B cell (primary cell): ENCODE data around the gene LMBRD1. TPM values are rescaled to one million over a fixed set of nuclear protein-coding genes. Genes with fewer than 3 reads are reported as not detected.

Experiments
- ATAC-seq: fragments of 200-7000 bp; cut with Tn5 transposase; one replicate; pipeline ENCODE4 v1.10.0; 2021; ENCODE audit warnings: low read depth, mild to moderate bottlenecking, moderate number of reproducible peaks, moderate library complexity
- CTCF ChIA-PET: fragments of 350-600 bp; sonication (Branson Sonifier 250); formaldehyde crosslinking; loops from one replicate; lab custom pipeline; 2021; ENCODE audit warnings: antibody characterized with exemption, inconsistent platforms; lab: Charles Lee
- POLR2A ChIA-PET: fragments of 350-600 bp; sonication (Branson Sonifier 250); formaldehyde crosslinking; loops from one replicate; lab custom pipeline; 2021; ENCODE audit warnings: antibody characterized with exemption; lab: Charles Lee
- DNase-seq: peaks from one replicate; pipeline ENCODE4 v3.0.0; 2013
- H2AFZ ChIP-seq: 2 replicates; pipeline ENCODE4 v1.6.1; 2012; ENCODE audit warnings: mild to moderate bottlenecking, low read depth, low read length; ENCODE audit not compliant: insufficient read depth, poor library complexity, severe bottlenecking
- H3K27ac ChIP-seq, 2 donors: 1 replicate in 1 of 2; 2 replicates in 1 of 2; pipeline ENCODE4 v1.5.1; 2012 to 2013; ENCODE audit warnings: low read length in 2 of 2, mild to moderate bottlenecking in 2 of 2, moderate library complexity in 1 of 2
- H3K27me3 ChIP-seq, 4 experiments: fragments of 200-600 bp in 1 of 4; sonication (generic) in 1 of 4; replicated peaks in 1 of 4; 1 replicate in 2 of 4; 2 replicates in 2 of 4; pipeline versions ENCODE4 v1.6.1 to v1.7.0; 2013 to 2016; ENCODE audit warnings: low read length in 3 of 4, mild to moderate bottlenecking in 2 of 4, mixed read lengths in 1 of 4, moderate library complexity in 1 of 4; ENCODE audit not compliant: insufficient read depth in 4 of 4, control insufficient read depth in 3 of 4; ENCODE audit errors: control extremely low read depth in 1 of 4
- H3K36me3 ChIP-seq, 2 experiments: replicated peaks in 1 of 2; 1 replicate in 1 of 2; 2 replicates in 1 of 2; pipeline versions ENCODE4 v1.6.1 to v1.7.1; 2013; ENCODE audit warnings: low read length in 1 of 2; ENCODE audit not compliant: insufficient read depth in 2 of 2, control insufficient read depth in 1 of 2; ENCODE audit errors: control extremely low read depth in 1 of 2, extremely low read depth in 1 of 2
- H3K4me1 ChIP-seq, 2 donors: fragments of 200-600 bp in 1 of 2; sonication (generic) in 1 of 2; 1 replicate in 1 of 2; 2 replicates in 1 of 2; pipeline versions ENCODE4 v1.5.1 to v1.6.1; 2013 to 2017; ENCODE audit warnings: low read length in 2 of 2; ENCODE audit not compliant: control insufficient read depth in 2 of 2, insufficient read depth in 2 of 2
- H3K4me2 ChIP-seq: replicated peaks from 2 replicates; pipeline ENCODE3; 2012; ENCODE audit warnings: mild to moderate bottlenecking, low read depth, low read length; ENCODE audit not compliant: poor library complexity, severe bottlenecking
- H3K4me3 ChIP-seq, 5 experiments: fragments of 200-600 bp in 1 of 5; sonication (generic) in 1 of 5; 1 replicate in 3 of 5; 2 replicates in 2 of 5; pipeline versions ENCODE4 v1.5.1 to v1.7.0; 2011 to 2016; ENCODE audit warnings: low read length in 4 of 5, mild to moderate bottlenecking in 4 of 5, low read depth in 2 of 5, control low read depth in 1 of 5, moderate library complexity in 1 of 5; ENCODE audit not compliant: insufficient read depth in 1 of 5; ENCODE audit errors: control extremely low read depth in 1 of 5, extremely low read depth in 1 of 5
- H3K79me2 ChIP-seq: fragments of 200-600 bp; sonication (generic); one replicate; pipeline ENCODE4 v1.6.0; 2016; ENCODE audit warnings: low read length; ENCODE audit not compliant: control insufficient read depth, insufficient read depth
- H3K9ac ChIP-seq: fragments of 200-600 bp; sonication (generic); 2 replicates; pipeline ENCODE4 v1.6.1; 2017; ENCODE audit warnings: mild to moderate bottlenecking, low read length, moderate library complexity
- H3K9me3 ChIP-seq, 3 donors: one replicate each; pipeline versions ENCODE4 v1.6.1 to v1.7.1; 2013; ENCODE audit warnings: low read length in 2 of 3; ENCODE audit not compliant: control insufficient read depth in 2 of 3, insufficient read depth in 1 of 3; ENCODE audit errors: control extremely low read depth in 1 of 3
- H4K20me1 ChIP-seq: 2 replicates; pipeline ENCODE4 v1.6.0; 2012; ENCODE audit warnings: mild to moderate bottlenecking, low read length; ENCODE audit not compliant: insufficient read depth, control insufficient read depth, poor library complexity, severe bottlenecking
- H3K27ac Mint-ChIP-seq: one replicate; pipeline ENCODE4 v1.8.0; 2021; ENCODE audit warnings: mixed read lengths
- H3K27me3 Mint-ChIP-seq: one replicate; pipeline ENCODE4 v1.8.0; 2021; ENCODE audit warnings: mixed read lengths
- H3K4me1 Mint-ChIP-seq: one replicate; pipeline ENCODE4 v1.8.0; 2021; ENCODE audit warnings: mixed read lengths
- H3K4me3 Mint-ChIP-seq: one replicate; pipeline ENCODE4 v1.8.0; 2021; ENCODE audit warnings: mixed read lengths
- H3K9me3 Mint-ChIP-seq: one replicate; pipeline ENCODE4 v1.8.0; 2022; ENCODE audit warnings: mixed read lengths; ENCODE audit not compliant: insufficient read depth
- CTCF ChIP-seq: fragments of 200-600 bp; IDR thresholded peaks from one replicate; pipeline ENCODE4 v1.8.0; 2022; ENCODE audit warnings: antibody characterized with exemption, mild to moderate bottlenecking
- EZH2 ChIP-seq: IDR thresholded peaks from 2 replicates; pipeline ENCODE4 v1.6.1; 2012; ENCODE audit warnings: borderline replicate concordance, low read depth, mild to moderate bottlenecking, moderate library complexity, low read length; ENCODE audit not compliant: insufficient read depth, poor library complexity, severe bottlenecking
- WGBS: methylation state at CpG from one replicate; pipeline ENCODE4 v1.1.5; 2013; ENCODE audit warnings: missing lambda C conversion rate; ENCODE audit not compliant: insufficient coverage; 5-methylcytosine and 5-hydroxymethylcytosine counted together
- intact Hi-C: fragments of 100-400 bp; cut with micrococcal nuclease; formaldehyde crosslinking; loops from one replicate; pipeline ENCODE4 v1.10.0; 2022
- polyA plus RNA-seq: library from polyadenylated mRNA; depleted of rRNA; stranded (reverse); fragments of >200 nt; gene quantifications from 2 replicates; pipeline ENCODE4 v1.2.3, GENCODE V29; 2012
- total RNA-seq, 2 donors: library from RNA; stranded (reverse); fragments of 120-200 nt in 1 of 2; gene quantifications; 1 replicate in 1 of 2; 2 replicates in 1 of 2; pipeline versions ENCODE4 v1.2.3 to v1.2.4, GENCODE V29; 2013 to 2022

The LMBRD1 gene
- total and polyA plus RNA-seq, 2 donors (not counting 1 experiment from before 2014, with no cell fraction given), result 33.7 to 99.0 TPM

DNA sequence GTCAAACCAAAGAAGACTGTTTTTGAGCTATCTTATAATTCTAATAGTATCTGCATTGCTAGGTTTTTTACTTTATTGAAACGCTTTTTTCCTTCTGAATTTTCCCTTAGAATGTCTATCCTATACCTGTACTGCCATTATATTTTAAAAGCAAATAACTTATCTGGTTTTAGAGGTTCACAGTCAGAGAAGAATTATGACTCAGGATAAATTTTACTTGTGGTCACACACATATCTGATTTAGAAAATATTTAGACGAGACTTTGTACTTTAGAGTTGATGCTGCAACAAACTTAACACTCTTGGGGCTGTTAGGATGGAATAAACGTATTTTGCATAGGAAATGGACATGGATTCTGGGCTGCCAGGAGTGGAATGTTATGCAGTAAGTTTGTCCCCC, 33.0 kb downstream of the LMBRD1 start:
- peak overlapping the region in 1 of 2 donors; percentile 37 for H3K27ac ChIP-seq
- no peak overlapping the region for H3K4me2 ChIP-seq
- whole genome bisulfite sequencing, result no CpG with 5 or more reads among the region's 3 CpGs
- H3K27me3 ChIP-seq, result no peaks in the 10 kb centered on the region
- no peak overlapping the region for H3K9ac ChIP-seq
- H3K4me1 ChIP-seq, result peaks cover 2 to 4% of the 10 kb centered on the region in 2 donors
- peaks cover 85% of the 10 kb centered on the region for H3K79me2 ChIP-seq
- no peak overlapping the region for H3K4me3 ChIP-seq
- Mint-ChIP-seq H3K27me3 (no peaks in the 10 kb centered on the region), H3K27ac (peak overlapping the region; percentile 8), H3K9me3 (no peaks in the 10 kb centered on the region), H3K4me1 (peaks cover 51% of the 10 kb centered on the region), H3K4me3 (no peak overlapping the region)
- no peaks in the 10 kb centered on the region for H3K9me3 ChIP-seq
- POLR2A ChIA-PET, result no interaction called here
- H3K36me3 ChIP-seq, result peaks cover 13% of the 10 kb centered on the region in 2 experiments
- CTCF ChIA-PET, result no interaction called here
- ATAC-seq (no peak), DNase-seq (no peak)
- no peak for TF ChIP-seq EZH2
- no peak for TF ChIP-seq CTCF
- H2AFZ ChIP-seq, result no peak overlapping the region
- intact Hi-C loops, result no loop called here
- H4K20me1 ChIP-seq, result peaks cover 29% of the 10 kb centered on the region

DNA sequence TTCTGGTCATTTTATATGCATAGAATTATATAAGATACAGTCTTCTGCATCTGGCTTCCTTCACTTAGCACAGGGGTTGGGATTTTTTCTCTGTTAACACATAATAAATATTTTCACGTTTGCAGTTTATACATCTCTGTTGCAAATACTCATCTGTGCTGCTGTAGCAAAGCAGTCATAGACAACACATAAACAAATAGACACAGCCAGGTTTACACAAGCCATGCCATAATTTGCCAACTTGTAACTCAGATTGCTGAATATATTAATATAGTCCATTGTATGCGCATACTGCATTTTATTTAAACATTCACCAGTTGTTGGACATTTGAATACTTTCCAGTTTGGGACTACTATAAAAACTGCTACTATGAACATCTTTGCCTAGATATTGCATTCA, 35.0 kb downstream of the LMBRD1 start:
- H2AFZ ChIP-seq, result no peak overlapping the region
- intact Hi-C loops, result no loop called here
- DNase-seq (no peak), ATAC-seq (no peak)
- Mint-ChIP-seq H3K4me3 (no peak overlapping the region), H3K9me3 (peaks cover under 1% of the 10 kb centered on the region), H3K27me3 (no peaks in the 10 kb centered on the region), H3K27ac (no peak overlapping the region), H3K4me1 (peaks cover 67% of the 10 kb centered on the region)
- H3K9ac ChIP-seq, result no peak overlapping the region
- no peak overlapping the region for H3K4me2 ChIP-seq
- no peak overlapping the region for H3K4me3 ChIP-seq
- H3K27me3 ChIP-seq, result no peaks in the 10 kb centered on the region
- no peaks in the 10 kb centered on the region for H3K9me3 ChIP-seq
- peaks cover 35% of the 10 kb centered on the region for H4K20me1 ChIP-seq
- H3K79me2 ChIP-seq, result peaks cover 84% of the 10 kb centered on the region
- no peak overlapping the region for H3K27ac ChIP-seq
- ChIA-PET POLR2A (no interaction called here), CTCF (no interaction called here)
- H3K4me1 ChIP-seq, result peaks cover 7 to 8% of the 10 kb centered on the region in 2 donors
- WGBS, result no CpG with 5 or more reads among the region's 2 CpGs
- peaks cover 13 to 14% of the 10 kb centered on the region in 2 experiments for H3K36me3 ChIP-seq
- TF ChIP-seq EZH2, result no peak
- TF ChIP-seq CTCF, result no peak
